ENCODE measurements around the gene BSPRY. TPM values are rescaled to one million over a fixed set of nuclear protein-coding genes. Genes with fewer than 3 reads are reported as not detected.
"Not testable (repeated sequence)": the region's sequence is repeated elsewhere in the genome, so short reads cannot be mapped to it uniquely, and the experiment has no call there.

Gene BSPRY
- total and polyA plus RNA-seq, 2 donors (not counting 1 experiment from before 2014, with no cell fraction given), result 0.42 to 0.59 TPM

GRCh38 chr9:113376634-113377567, 27.6 kb downstream of the BSPRY start, which contains the start of gene HDHD3:
Gene HDHD3 (minus strand): TSS chr9:113376986. CDS start chr9:113374354, 2,632 bp downstream.
- CTCF ChIA-PET, result interaction anchor here (1.0 to 1.4 kb wide), 5 partner anchors 24 to 104 kb away, joined by 3 to 6 read pairs (median 3); partner anchors contain the start of gene ALAD
- peaks cover 7 to 21% of the 10 kb centered on the region in 2 donors for H3K4me1 ChIP-seq (ENCODE audit: control insufficient read depth in 2 of 2, insufficient read depth in 2 of 2, low read length in 2 of 2)

GRCh38 chr9:113379094-113379828, 29.9 kb downstream of the BSPRY start:
- peaks cover 0 to 12% of the 10 kb centered on the region in 2 experiments for H3K36me3 ChIP-seq (replicated peaks in 1 of 2; ENCODE audit: control extremely low read depth in 1 of 2, control insufficient read depth in 1 of 2, extremely low read depth in 1 of 2, insufficient read depth in 2 of 2, low read length in 1 of 2)
- H4K20me1 ChIP-seq (ENCODE audit: control insufficient read depth, insufficient read depth, low read length, poor library complexity, severe bottlenecking); H3K4me3 ChIP-seq (ENCODE audit: control extremely low read depth in 1 of 5, extremely low read depth in 1 of 5, insufficient read depth in 1 of 5, low read depth in 2 of 5, low read length in 4 of 5); H3K4me3 Mint-ChIP-seq; H3K9ac ChIP-seq (ENCODE audit: low read length); DNase-seq; H3K27me3 ChIP-seq (replicated peaks in 1 of 4; ENCODE audit: control extremely low read depth in 1 of 4, control insufficient read depth in 3 of 4, insufficient read depth in 4 of 4, low read length in 3 of 4); H3K9me3 ChIP-seq (ENCODE audit: control extremely low read depth in 1 of 3, control insufficient read depth in 2 of 3, insufficient read depth in 1 of 3, low read length in 2 of 3); H3K79me2 ChIP-seq (ENCODE audit: control insufficient read depth, insufficient read depth, low read length); H3K4me2 ChIP-seq (replicated peaks; ENCODE audit: low read depth, low read length, poor library complexity, severe bottlenecking); POLR2A ChIA-PET; H3K27ac ChIP-seq (ENCODE audit: low read length in 2 of 2); intact Hi-C loops (cut with micrococcal nuclease); H3K27me3 Mint-ChIP-seq; ATAC-seq (ENCODE audit: low read depth); H3K9me3 Mint-ChIP-seq (ENCODE audit: insufficient read depth); CTCF ChIA-PET; H2AFZ ChIP-seq (ENCODE audit: insufficient read depth, low read depth, low read length, poor library complexity, severe bottlenecking): not testable (repeated sequence)
- WGBS (ENCODE audit: insufficient coverage), result 74% methylated on average over 14 of the region's 24 CpGs
- peaks cover 7 to 21% of the 10 kb centered on the region in 2 donors for H3K4me1 ChIP-seq (ENCODE audit: control insufficient read depth in 2 of 2, insufficient read depth in 2 of 2, low read length in 2 of 2)
- H3K4me1 Mint-ChIP-seq, result peaks cover 25% of the 10 kb centered on the region
- peak overlapping the region; percentile 32 for H3K27ac Mint-ChIP-seq

More at GRCh38 chr9:113376634-113377567, 27.6 kb downstream of the BSPRY start, which contains the start of gene HDHD3:
- POLR2A ChIA-PET, result interaction anchor here (0.6 to 2.0 kb wide), 7 partner anchors 22 to 108 kb away, joined by 3 to 11 read pairs (median 4); partner anchors contain the start of genes ALAD, BSPRY, C9orf43 and CDC26
- Histone ChIP-seq H3K4me2 (replicated peaks; ENCODE audit: low read depth, low read length, poor library complexity, severe bottlenecking) (peak within 1 kb of the TSS; percentile 100), H3K79me2 (ENCODE audit: control insufficient read depth, insufficient read depth, low read length) (peaks cover 5% of the 10 kb centered on the region), H3K4me3 (ENCODE audit: control extremely low read depth in 1 of 5, extremely low read depth in 1 of 5, insufficient read depth in 1 of 5, low read depth in 2 of 5, low read length in 4 of 5) (peak within 1 kb of the TSS; percentile 51 to 98 (median 87)), H3K27me3 (replicated peaks in 1 of 4; ENCODE audit: control extremely low read depth in 1 of 4, control insufficient read depth in 3 of 4, insufficient read depth in 4 of 4, low read length in 3 of 4) (no peaks in the 10 kb centered on the region), H3K9me3 (ENCODE audit: control extremely low read depth in 1 of 3, control insufficient read depth in 2 of 3, insufficient read depth in 1 of 3, low read length in 2 of 3) (no peaks in the 10 kb centered on the region), H3K36me3 (replicated peaks in 1 of 2; ENCODE audit: control extremely low read depth in 1 of 2, control insufficient read depth in 1 of 2, extremely low read depth in 1 of 2, insufficient read depth in 2 of 2, low read length in 1 of 2) (peaks cover 0 to 25% of the 10 kb centered on the region in 2 experiments), H3K9ac (ENCODE audit: low read length) (peak within 1 kb of the TSS; percentile 84), H3K27ac (ENCODE audit: low read length in 2 of 2) (peak within 1 kb of the TSS; percentile 56 to 78), H4K20me1 (ENCODE audit: control insufficient read depth, insufficient read depth, low read length, poor library complexity, severe bottlenecking) (no peaks in the 10 kb centered on the region), H2AFZ (ENCODE audit: insufficient read depth, low read depth, low read length, poor library complexity, severe bottlenecking) (peak within 1 kb of the TSS; percentile 100)
- no peaks in the 10 kb centered on the region for H3K9me3 Mint-ChIP-seq (ENCODE audit: insufficient read depth)
- whole genome bisulfite sequencing (ENCODE audit: insufficient coverage), result under 1% methylated on average over 68 of the region's 74 CpGs
- TF ChIP-seq CTCF (IDR thresholded peaks at IDR 0.05) (no peak), EZH2 (IDR thresholded peaks at IDR 0.05; ENCODE audit: borderline replicate concordance, insufficient read depth, low read depth, low read length, poor library complexity, severe bottlenecking) (no peak)
- ATAC-seq (ENCODE audit: low read depth) (peak; percentile 92), DNase-seq (peak; percentile 89)
- no peaks in the 10 kb centered on the region for H3K27me3 Mint-ChIP-seq
- peak within 1 kb of the TSS; percentile 87 for H3K27ac Mint-ChIP-seq
- peaks cover 24% of the 10 kb centered on the region for H3K4me1 Mint-ChIP-seq
- peak within 1 kb of the TSS; percentile 96 for H3K4me3 Mint-ChIP-seq
- intact Hi-C loops (cut with micrococcal nuclease), result loop anchor here (1.0 kb wide), 3 partner anchors 24 to 37 kb away; partner anchors contain the start of genes ALAD, C9orf43, POLE3 and WDR31

GRCh38 chr9:113379829-113380210, 30.5 kb downstream of the BSPRY start:
- DNase-seq; H4K20me1 ChIP-seq (ENCODE audit: control insufficient read depth, insufficient read depth, low read length, poor library complexity, severe bottlenecking); CTCF ChIA-PET; H3K27me3 Mint-ChIP-seq; H3K27ac ChIP-seq (ENCODE audit: low read length in 2 of 2); H3K9me3 ChIP-seq (ENCODE audit: control extremely low read depth in 1 of 3, control insufficient read depth in 2 of 3, insufficient read depth in 1 of 3, low read length in 2 of 3); H3K4me3 ChIP-seq (ENCODE audit: control extremely low read depth in 1 of 5, extremely low read depth in 1 of 5, insufficient read depth in 1 of 5, low read depth in 2 of 5, low read length in 4 of 5); H3K4me3 Mint-ChIP-seq; H3K27me3 ChIP-seq (replicated peaks in 1 of 4; ENCODE audit: control extremely low read depth in 1 of 4, control insufficient read depth in 3 of 4, insufficient read depth in 4 of 4, low read length in 3 of 4); H2AFZ ChIP-seq (ENCODE audit: insufficient read depth, low read depth, low read length, poor library complexity, severe bottlenecking); H3K4me2 ChIP-seq (replicated peaks; ENCODE audit: low read depth, low read length, poor library complexity, severe bottlenecking); H3K36me3 ChIP-seq (replicated peaks in 1 of 2; ENCODE audit: control extremely low read depth in 1 of 2, control insufficient read depth in 1 of 2, extremely low read depth in 1 of 2, insufficient read depth in 2 of 2, low read length in 1 of 2); H3K9ac ChIP-seq (ENCODE audit: low read length); H3K9me3 Mint-ChIP-seq (ENCODE audit: insufficient read depth); POLR2A ChIA-PET; ATAC-seq (ENCODE audit: low read depth); H3K79me2 ChIP-seq (ENCODE audit: control insufficient read depth, insufficient read depth, low read length): not testable (repeated sequence)
- Mint-ChIP-seq H3K27ac (peak overlapping the region; percentile 3), H3K4me1 (peaks cover 22% of the 10 kb centered on the region)
- intact Hi-C loops (cut with micrococcal nuclease), result loop anchor here (2.0 kb wide), 1 partner anchor 21 kb away; the partner anchor contains the start of gene ALAD
- peaks cover 7 to 21% of the 10 kb centered on the region in 2 donors for H3K4me1 ChIP-seq (ENCODE audit: control insufficient read depth in 2 of 2, insufficient read depth in 2 of 2, low read length in 2 of 2)
- WGBS (ENCODE audit: insufficient coverage), result no CpG with 5 or more reads among the region's 2 CpGs

Measured in B cell (primary cell).